Measurements from ENCODE around the gene CACNB1. TPM values are rescaled to one million over a fixed set of nuclear protein-coding genes. Genes with fewer than 3 reads are reported as not detected.

CACNB1 gene
- total RNA-seq, 2 donors from 2014 or later = 3.6 to 13.4 TPM

DNA sequence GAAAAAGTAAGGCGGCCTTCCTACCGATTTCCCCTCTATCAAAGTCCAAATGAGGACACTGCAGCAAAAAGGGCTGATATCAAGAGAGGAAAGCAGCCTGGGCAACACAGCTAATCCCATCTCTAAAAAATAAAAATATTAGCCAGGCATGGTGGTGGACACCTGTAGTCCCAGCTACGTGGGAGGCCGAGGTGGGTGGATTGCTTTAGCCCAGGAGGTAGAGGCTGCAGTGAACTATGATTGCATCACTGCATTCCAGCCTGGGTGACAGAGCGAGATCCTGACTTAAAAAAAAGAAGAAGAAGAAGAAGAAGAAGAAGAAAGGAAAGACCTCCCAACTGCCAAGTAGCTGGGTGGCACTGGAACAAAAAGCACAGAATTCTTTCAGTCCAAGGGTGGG lies 14.4 kb downstream of the CACNB1 start:
- TF ChIP-seq, protein P1, sequence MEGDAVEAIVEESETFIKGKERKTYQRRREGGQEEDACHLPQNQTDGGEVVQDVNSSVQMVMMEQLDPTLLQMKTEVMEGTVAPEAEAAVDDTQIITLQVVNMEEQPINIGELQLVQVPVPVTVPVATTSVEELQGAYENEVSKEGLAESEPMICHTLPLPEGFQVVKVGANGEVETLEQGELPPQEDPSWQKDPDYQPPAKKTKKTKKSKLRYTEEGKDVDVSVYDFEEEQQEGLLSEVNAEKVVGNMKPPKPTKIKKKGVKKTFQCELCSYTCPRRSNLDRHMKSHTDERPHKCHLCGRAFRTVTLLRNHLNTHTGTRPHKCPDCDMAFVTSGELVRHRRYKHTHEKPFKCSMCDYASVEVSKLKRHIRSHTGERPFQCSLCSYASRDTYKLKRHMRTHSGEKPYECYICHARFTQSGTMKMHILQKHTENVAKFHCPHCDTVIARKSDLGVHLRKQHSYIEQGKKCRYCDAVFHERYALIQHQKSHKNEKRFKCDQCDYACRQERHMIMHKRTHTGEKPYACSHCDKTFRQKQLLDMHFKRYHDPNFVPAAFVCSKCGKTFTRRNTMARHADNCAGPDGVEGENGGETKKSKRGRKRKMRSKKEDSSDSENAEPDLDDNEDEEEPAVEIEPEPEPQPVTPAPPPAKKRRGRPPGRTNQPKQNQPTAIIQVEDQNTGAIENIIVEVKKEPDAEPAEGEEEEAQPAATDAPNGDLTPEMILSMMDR (IDR thresholded peaks at IDR 0.05) = no peak
- Histone ChIP-seq H3K9me3 (no peaks in the 10 kb centered on the region), H3K27me3 (no peaks in the 10 kb centered on the region), H3K4me3 (no peak overlapping the region), H3K4me1 (no peaks in the 10 kb centered on the region), H3K27ac (no peak overlapping the region), H3K36me3 (peaks cover 19% of the 10 kb centered on the region)
- no peak for DNase-seq (ENCODE audit: low spot score)

DNA sequence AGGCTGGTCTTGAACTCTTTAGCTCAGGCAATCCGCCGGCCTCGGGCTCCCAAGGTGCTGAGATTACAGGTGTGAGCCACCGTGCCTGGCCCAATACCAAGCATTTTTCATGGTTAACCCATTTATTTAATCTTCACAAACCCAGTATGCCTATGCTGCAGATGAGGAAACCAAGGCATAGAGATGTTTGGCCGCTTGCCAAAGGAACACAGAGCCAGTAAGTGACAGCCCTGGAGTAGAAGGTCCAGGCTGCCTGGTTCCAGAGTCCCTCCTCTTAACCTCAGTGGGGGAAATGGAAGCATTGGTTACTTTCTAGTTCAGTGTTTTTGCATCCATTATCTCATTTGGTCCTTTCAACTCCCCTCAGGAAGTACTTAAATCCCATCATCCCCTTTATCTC lies 16.2 kb downstream of the CACNB1 start:
- no peaks in the 10 kb centered on the region for H3K27me3 ChIP-seq
- TF ChIP-seq, protein P1 (IDR thresholded peaks at IDR 0.05) = no peak
- H3K36me3 ChIP-seq = peaks cover 23% of the 10 kb centered on the region
- no peak overlapping the region for H3K4me3 ChIP-seq
- H3K9me3 ChIP-seq = no peaks in the 10 kb centered on the region
- no peak overlapping the region for H3K27ac ChIP-seq
- DNase-seq (ENCODE audit: low spot score) = no peak
- no peaks in the 10 kb centered on the region for H3K4me1 ChIP-seq

DNA sequence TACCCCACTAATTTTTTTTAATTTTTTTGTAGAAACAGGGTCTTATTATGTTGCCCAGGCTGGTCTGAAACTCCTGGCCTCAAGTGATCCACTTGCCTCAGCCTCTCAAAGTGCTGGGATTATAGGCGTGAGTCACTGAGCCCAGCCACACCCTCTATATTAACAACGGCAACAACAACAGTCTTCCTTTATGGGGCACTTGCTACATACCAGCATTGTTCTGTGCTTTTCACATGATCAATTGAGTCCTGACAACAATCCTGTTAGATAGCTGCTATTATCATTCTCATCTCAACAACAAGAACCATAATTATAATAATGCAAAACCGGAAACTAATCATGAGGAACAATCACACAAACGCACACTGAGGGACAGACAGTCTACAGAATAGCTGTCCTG lies 18.9 kb downstream of the CACNB1 start:
- no peak for DNase-seq (ENCODE audit: low spot score)
- Histone ChIP-seq H3K27ac (no peak overlapping the region), H3K9me3 (no peaks in the 10 kb centered on the region), H3K4me1 (peaks cover 0 to 12% of the 10 kb centered on the region in 2 donors), H3K27me3 (no peaks in the 10 kb centered on the region), H3K4me3 (no peak overlapping the region), H3K36me3 (peaks cover 21% of the 10 kb centered on the region)
- TF ChIP-seq, protein P1 (IDR thresholded peaks at IDR 0.05) = no peak

DNA sequence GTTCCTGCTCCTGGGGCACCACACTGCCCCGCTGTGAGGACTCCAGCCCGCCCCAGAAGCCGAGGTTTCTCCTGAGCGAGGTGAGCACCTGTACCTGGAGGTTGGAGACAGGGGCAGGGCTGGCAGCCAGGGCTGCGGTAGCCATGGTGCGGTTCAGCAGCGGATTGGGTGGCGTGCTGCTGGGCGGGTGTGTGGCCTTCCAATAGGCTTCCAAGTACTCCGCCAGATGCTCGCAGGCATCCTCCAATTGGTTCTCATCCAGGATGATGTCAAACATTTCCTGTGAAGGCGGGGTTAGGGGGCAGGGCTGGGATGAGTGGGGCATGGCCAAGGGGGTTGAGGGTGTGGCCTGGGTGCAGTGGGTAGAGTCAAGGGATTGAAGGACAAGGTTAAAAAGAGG lies 20.2 kb downstream of the CACNB1 start:
- H3K4me1 ChIP-seq = peaks cover 0 to 12% of the 10 kb centered on the region in 2 donors
- peaks cover 16% of the 10 kb centered on the region for H3K36me3 ChIP-seq
- no peak for DNase-seq (ENCODE audit: low spot score)
- TF ChIP-seq, protein P1 (IDR thresholded peaks at IDR 0.05) = no peak
- no peak overlapping the region for H3K27ac ChIP-seq
- no peaks in the 10 kb centered on the region for H3K9me3 ChIP-seq
- no peaks in the 10 kb centered on the region for H3K27me3 ChIP-seq
- H3K4me3 ChIP-seq = no peak overlapping the region

DNA sequence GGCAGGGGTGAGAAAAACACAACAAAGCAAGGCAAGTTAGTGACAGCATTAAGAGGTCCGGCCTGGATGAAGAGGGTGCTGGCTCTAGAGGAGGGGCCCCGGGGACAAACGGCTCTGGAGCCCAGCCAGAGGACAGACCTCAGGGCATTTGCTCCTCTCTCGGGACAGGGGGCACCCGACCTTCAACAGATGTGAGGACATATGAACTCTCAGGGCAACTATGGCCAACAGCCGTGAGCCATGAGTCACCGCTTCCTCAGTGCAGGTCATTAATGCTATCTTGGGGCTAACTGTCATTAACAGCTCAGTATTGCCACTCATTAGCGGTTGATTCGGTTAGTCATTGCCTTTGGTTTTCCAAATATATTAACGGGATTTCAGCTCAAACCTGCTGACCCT lies 21.8 kb downstream of the CACNB1 start:
- H3K4me3 ChIP-seq = no peak overlapping the region
- no peak overlapping the region for H3K27ac ChIP-seq

More for the DNA sequence above, 21.8 kb downstream of the CACNB1 start:
- no peak for DNase-seq (ENCODE audit: low spot score)
- peaks cover 0 to 12% of the 10 kb centered on the region in 2 donors for H3K4me1 ChIP-seq
- no peaks in the 10 kb centered on the region for H3K9me3 ChIP-seq
- no peaks in the 10 kb centered on the region for H3K27me3 ChIP-seq
- TF ChIP-seq, protein P1 (IDR thresholded peaks at IDR 0.05) = no peak
- peaks cover 11% of the 10 kb centered on the region for H3K36me3 ChIP-seq

Data from right atrium auricular region (tissue), 2 donors.